OCI-LY3 (cell line): Measurements from ENCODE around the gene MAPKAPK3.

Experiments used
- H2AFZ ChIP-seq: fragments of 200-600, 300-600 bp; shearing (Covaris generic); 2 replicates; pipeline ENCODE4 v1.6.0; 2014; ENCODE audit warnings: antibody characterized with exemption, low read depth, low read length
- H3K27ac ChIP-seq: fragments of 200-600, 300-600 bp; sonication (generic); 2 replicates; pipeline ENCODE4 v1.5.1; 2014; ENCODE audit warnings: mild to moderate bottlenecking, low read length, moderate library complexity, mixed read lengths
- H3K27me3 ChIP-seq: fragments of 200-600, 300-600 bp; sonication (generic); 2 replicates; pipeline ENCODE4 v1.6.1; 2014; ENCODE audit warnings: low read depth, low read length, mixed read lengths
- H3K36me3 ChIP-seq: fragments of 200-600, 300-600 bp; sonication (generic); replicated peaks from 2 replicates; pipeline ENCODE3; 2014; ENCODE audit warnings: low read depth, low read length, mixed read lengths
- H3K4me1 ChIP-seq: fragments of 300-600, 200-600 bp; sonication (generic); 2 replicates; pipeline ENCODE4 v1.6.1; 2014; ENCODE audit warnings: low read length, mixed read lengths
- H3K4me2 ChIP-seq: fragments of 200-600, 300-600 bp; sonication (generic); 2 replicates; pipeline ENCODE4 v1.6.1; 2014; ENCODE audit warnings: low read length, mixed read lengths
- H3K4me3 ChIP-seq: fragments of 300-600, 200-600 bp; sonication (generic); 2 replicates; pipeline ENCODE4 v1.5.1; 2014; ENCODE audit warnings: antibody characterized with exemption, mild to moderate bottlenecking, low read length, moderate library complexity
- H3K79me2 ChIP-seq: fragments of 300-600, 200-600 bp; shearing (Covaris generic); 2 replicates; pipeline ENCODE4 v1.6.1; 2014; ENCODE audit warnings: mild to moderate bottlenecking, low read length, mixed read lengths
- H3K9ac ChIP-seq: fragments of 300-600, 200-600 bp; shearing (Covaris generic); 2 replicates; pipeline ENCODE4 v1.6.0; 2014; ENCODE audit warnings: mild to moderate bottlenecking, low read length, moderate library complexity
- H3K9me3 ChIP-seq: fragments of 200-600, 300-600 bp; shearing (Covaris generic); 2 replicates; pipeline ENCODE4 v1.6.1; 2014; ENCODE audit warnings: low read length, mixed read lengths; ENCODE audit not compliant: insufficient read depth
- H4K20me1 ChIP-seq: fragments of 200-600, 300-600 bp; sonication (generic); 2 replicates; pipeline ENCODE4 v1.6.1; 2016; ENCODE audit warnings: low read length, mixed read lengths; ENCODE audit not compliant: insufficient read depth
- CTCF ChIP-seq: fragments of 200-600, 300-600 bp; sonication (generic); IDR thresholded peaks from 2 replicates; pipeline ENCODE4 v1.5.1; 2014; ENCODE audit warnings: antibody characterized with exemption, low read length, low read depth
- EZH2phosphoT487 ChIP-seq: fragments of 200-600 bp; shearing (Covaris generic); IDR thresholded peaks from 2 replicates; pipeline ENCODE4 v1.6.1; 2018; ENCODE audit warnings: antibody characterized with exemption, mixed run types, low read depth

Gene MAPKAPK3

GRCh38 chr3:50698269-50698668 is 81.3 kb downstream of the MAPKAPK3 start:
- TF ChIP-seq EZH2phosphoT487 (no peak), CTCF (no peak)
- H3K4me1 ChIP-seq: no peaks in the 10 kb centered on the region
- no peak overlapping the region for H3K4me3 ChIP-seq
- no peak overlapping the region for H2AFZ ChIP-seq
- no peak overlapping the region for H3K27ac ChIP-seq
- H3K4me2 ChIP-seq: no peak overlapping the region
- H3K36me3 ChIP-seq: no peaks in the 10 kb centered on the region
- H4K20me1 ChIP-seq: no peaks in the 10 kb centered on the region
- H3K27me3 ChIP-seq: peaks cover 2% of the 10 kb centered on the region; the same call in 1 of the 2 replicates
- H3K79me2 ChIP-seq: no peaks in the 10 kb centered on the region
- no peak overlapping the region for H3K9ac ChIP-seq
- no peaks in the 10 kb centered on the region for H3K9me3 ChIP-seq
